ENCODE results near the gene ATP10A.
"Not testable (repeated sequence)": the region's sequence is repeated elsewhere in the genome, so short reads cannot be mapped to it uniquely, and the experiment has no call there.

Gene ATP10A

GRCh38 chr15:25883463-25884259, 20.5 kb upstream of the ATP10A start:
- DNase-seq = no peak

DNA sequence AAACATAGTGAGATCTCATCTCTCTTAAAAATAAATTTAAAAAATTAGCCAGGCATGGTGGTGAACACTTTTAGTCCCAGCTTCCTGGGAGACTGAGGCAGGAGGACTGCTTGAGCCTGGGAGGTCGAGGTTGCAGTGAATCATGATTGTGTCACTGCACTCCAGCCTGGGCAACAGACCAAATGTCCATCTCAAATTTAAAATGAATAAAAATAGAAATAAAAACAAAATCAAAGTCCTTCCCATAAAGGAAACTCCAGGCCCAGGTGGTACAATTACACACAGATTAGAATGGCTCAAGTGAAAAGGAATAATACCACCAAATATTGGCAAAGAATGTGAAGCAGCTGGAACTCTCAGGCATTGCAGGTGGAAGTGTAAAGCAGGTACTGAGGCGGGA, 19.3 kb upstream of the ATP10A start:
- no peak for DNase-seq

DNA sequence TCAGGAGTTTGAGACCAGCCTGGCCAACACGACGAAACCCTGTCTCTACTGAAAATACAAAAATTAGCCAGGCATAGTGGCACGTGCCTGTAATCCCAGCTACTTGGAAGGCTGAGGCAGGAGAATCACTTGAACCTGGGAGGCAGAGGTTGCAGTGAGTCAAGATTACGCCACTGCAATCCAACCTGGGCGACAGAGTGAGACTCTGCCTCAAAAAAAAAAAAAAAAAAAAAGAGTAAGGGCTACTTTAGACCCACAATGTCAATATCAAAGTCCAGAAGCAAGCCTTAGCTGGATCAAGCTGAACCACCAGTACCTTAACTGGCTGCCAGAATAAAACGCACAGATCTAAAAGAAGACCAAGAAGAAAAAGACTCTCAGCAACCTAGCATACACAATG, 17.8 kb upstream of the ATP10A start:
- DNase-seq = not testable (repeated sequence)

GRCh38 chr15:25880411-25880810, 17.3 kb upstream of the ATP10A start:
- DNase-seq = no peak

GRCh38 chr15:25879438-25879837, 16.3 kb upstream of the ATP10A start:
- no peak for DNase-seq

DNA sequence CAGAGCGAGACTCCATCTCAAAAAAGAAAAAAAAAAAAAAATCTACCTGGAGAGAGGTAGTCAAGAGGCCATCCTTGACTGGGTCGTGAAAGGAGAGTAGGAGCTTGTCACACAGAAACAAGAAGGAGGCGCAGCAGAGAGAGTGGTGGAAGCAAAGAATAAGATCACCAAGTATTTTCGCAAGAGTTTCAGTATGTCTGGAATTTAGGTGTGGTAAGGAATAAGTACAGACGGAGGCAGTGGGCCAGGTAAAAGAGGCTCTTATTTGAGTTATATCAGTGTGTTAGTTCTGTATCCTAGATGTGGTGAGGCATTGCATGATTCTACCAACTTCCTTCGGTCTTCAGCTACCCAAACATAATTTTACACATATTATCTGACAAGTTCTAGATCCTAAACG, 14.6 kb upstream of the ATP10A start:
- DNase-seq = no peak

DNA sequence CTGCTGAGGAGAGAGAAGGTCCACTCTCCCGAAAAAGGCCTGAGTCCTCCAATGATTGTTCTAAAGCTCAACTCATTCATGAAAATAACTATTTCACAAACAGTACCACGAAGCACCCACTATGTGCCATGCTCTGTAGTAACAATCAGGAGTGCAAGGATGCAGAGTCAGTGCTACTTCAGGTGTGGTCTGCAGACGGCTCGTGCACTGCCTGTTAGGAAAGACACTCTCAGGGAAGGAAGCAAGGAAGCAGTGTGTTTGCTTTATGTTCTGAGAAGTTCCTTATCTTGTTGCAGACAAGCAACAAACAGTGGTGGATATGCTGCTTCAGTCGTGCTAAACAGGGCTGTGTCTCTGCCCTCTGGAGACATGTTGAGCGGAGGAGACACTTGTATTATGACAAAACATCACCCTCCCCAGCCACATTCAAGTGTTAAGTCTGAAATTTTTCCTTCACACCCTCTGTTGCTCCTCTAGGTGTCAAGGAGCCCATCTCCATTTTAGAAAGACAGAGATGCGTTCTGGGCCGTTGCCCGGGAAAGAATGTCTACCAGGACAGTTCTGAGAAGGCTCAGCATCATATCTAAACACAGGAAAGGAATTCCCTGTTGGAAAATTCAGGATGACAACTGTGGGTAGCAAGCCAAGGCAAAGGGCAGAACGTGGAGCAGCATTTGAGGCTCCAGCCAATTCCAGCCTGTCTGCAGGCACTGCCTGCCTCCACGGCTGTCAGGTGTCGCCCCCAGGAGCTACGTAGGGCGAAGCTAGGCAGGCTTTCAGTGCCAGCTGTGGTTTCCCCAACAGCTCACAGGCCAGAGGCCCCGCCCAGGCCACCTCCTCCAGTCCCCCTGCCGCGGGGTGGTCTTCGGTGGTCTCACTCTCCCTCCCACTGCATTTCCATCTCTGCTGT, 13.4 kb upstream of the ATP10A start:
- no peak for DNase-seq

- DNase-seq = no peak
Measured at GRCh38 chr15:25875566-25875965, 12.4 kb upstream of the ATP10A start.

- DNase-seq = no peak
Measured at GRCh38 chr15:25874379-25874778, 11.3 kb upstream of the ATP10A start.

- DNase-seq = no peak
Measured at GRCh38 chr15:25871403-25871802, 8.3 kb upstream of the ATP10A start.

DNA sequence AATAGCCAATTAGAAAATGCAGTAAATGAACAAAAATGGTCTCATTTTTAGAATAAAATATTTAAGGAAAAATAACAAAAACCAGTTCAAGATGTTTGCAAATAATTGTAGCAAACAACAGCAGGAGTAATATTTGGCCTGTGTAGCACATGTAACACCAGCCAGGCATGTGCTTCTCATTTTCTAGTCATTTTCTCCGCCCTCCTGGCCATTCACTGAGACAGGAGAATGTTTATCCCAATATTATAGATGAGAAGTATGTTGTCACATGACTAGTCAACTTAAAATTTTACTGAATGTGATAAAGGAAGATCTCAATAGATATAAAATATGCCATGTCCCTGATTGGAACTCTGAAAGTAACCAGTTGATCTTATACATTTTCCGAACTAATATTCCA, 7.8 kb upstream of the ATP10A start:
- no peak for DNase-seq

DNA sequence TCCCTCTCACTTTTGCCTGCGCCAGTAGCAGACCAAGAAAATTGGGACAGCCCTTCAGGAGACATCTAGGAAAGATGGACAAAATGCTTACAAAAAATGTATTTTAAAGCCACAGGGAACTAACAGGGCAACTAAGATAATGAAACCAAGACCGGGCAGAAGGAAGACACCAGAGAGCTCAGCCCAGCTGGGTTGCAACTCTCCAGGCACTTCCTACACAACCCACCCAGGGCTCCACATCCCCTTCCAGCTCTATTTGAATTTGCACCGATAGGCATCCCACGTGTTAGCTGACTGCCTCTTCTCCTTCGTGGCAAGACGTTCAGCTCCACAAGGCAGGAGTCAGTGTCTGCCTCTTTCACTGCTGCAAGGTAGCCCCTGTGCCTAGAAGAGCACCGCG, 6.6 kb upstream of the ATP10A start:
- no peak for DNase-seq

DNA sequence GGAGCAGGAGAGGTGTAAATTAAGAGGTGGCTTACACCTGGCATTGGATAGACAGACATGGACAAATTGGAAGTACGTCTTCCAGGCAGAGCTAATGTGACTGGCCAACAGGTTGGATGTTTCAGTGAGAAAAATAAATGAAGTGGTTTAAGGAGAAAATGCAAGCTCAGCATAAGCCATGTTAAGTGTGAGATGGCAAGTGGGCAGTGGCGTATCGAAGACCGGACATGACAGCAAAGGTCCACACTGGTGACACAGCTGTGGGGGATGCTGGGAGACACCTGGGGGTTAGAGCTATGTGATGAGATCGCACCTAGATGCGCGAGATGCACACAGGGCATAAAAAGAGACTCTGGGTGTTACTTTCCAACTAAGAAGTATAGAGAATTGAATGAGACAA, 3.7 kb upstream of the ATP10A start:
- no peak for DNase-seq

GRCh38 chr15:25866251-25866650, 3.1 kb upstream of the ATP10A start:
- DNase-seq = no peak

DNA sequence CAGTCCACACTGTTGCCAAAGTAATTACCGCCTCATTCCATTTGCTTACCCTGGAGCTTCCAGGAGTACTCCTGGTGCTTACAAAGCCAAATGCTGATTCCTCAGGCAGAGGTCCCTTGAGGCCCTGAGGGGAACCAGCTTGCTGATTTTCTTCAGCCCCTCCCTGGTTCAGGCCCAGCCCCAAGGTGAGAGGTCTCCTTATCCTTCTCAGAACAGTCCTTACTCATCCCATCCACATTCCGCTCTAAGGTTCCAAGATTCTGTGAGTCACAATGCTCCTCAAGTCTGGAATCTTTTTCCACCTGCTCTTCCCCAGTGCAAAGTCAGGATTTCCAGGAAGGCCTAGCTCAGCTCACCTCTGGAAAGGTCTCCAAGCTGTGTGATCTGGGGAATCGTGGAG, 1.8 kb upstream of the ATP10A start:
- DNase-seq = no peak

GRCh38 chr15:25863968-25864580, 947 bp upstream of the ATP10A start:
- no peak for DNase-seq

GRCh38 chr15:25862472-25863110, 536 bp downstream of the ATP10A start:
- no peak for DNase-seq

DNA sequence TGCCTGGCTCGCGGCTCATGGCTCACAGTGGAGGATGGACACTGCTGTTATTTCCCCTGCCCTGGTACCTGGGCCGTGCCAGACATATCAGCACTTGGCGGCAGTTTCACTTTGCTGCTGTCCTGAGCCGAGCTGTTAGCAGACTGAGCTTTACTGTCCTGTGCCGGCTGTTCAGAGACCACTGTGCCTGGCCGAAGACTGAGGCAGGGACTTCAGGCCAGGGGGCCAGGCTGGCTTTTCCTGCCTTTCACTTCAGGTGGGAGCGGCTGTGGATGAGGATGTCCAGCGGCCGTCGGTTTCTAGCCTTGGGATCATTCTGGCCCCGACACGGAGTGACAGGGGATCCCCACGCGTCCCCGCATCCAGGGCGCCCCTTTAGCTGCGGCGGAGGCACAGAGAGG, 1.1 kb downstream of the ATP10A start:
- no peak for DNase-seq

GRCh38 chr15:25860885-25861866, 2.0 kb downstream of the ATP10A start:
- DNase-seq = no peak

- DNase-seq = no peak
Measured at GRCh38 chr15:25859838-25860645, 3.1 kb downstream of the ATP10A start.
